BLaER1 treated with 17β-estradiol and CSF1 and Interleukin-3, amounts not matched to agents 10 nM and 100 nM (cell line): ENCODE data around the gene OTOA.
"Not testable (repeated sequence)": the region's sequence is repeated elsewhere in the genome, so short reads cannot be mapped to it uniquely, and the experiment has no call there.

Experiments
- H3K27ac ChIP-seq, 11 experiments: shearing (Covaris generic); formaldehyde crosslinking; 2 replicates each; pipeline ENCODE4 v1.8.1; 2022
- H3K27me3 ChIP-seq, 11 experiments: shearing (Covaris generic); formaldehyde crosslinking; 2 replicates each; pipeline ENCODE4 v1.8.1; 2022
- H3K36me3 ChIP-seq, 11 experiments: shearing (Covaris generic); formaldehyde crosslinking; 2 replicates each; pipeline ENCODE4 v1.8.1; 2022
- H3K4me1 ChIP-seq, 10 experiments: shearing (Covaris generic); formaldehyde crosslinking; 2 replicates each; pipeline ENCODE4 v1.8.1; 2022
- H3K4me2 ChIP-seq, 11 experiments: shearing (Covaris generic); formaldehyde crosslinking; 2 replicates each; pipeline ENCODE4 v1.8.1; 2022
- H3K4me3 ChIP-seq, 10 experiments: shearing (Covaris generic); formaldehyde crosslinking; 2 replicates each; pipeline ENCODE4 v1.8.1; 2022
- H3K9ac ChIP-seq, 11 experiments: shearing (Covaris generic); formaldehyde crosslinking; 2 replicates each; pipeline ENCODE4 v1.8.1; 2022
- H3K9me3 ChIP-seq, 11 experiments: shearing (Covaris generic); formaldehyde crosslinking; replicated peaks in 1 of 11; 2 replicates each; pipeline ENCODE4 v1.8.1; 2022
- H4K20me1 ChIP-seq, 11 experiments: shearing (Covaris generic); formaldehyde crosslinking; 2 replicates each; pipeline ENCODE4 v1.8.1; 2022
- Cebpa-rat ChIP-seq, 11 experiments: shearing (Covaris generic); IDR thresholded peaks; 2 replicates each; pipeline ENCODE4 v1.8.1; 2022

The OTOA gene

DNA sequence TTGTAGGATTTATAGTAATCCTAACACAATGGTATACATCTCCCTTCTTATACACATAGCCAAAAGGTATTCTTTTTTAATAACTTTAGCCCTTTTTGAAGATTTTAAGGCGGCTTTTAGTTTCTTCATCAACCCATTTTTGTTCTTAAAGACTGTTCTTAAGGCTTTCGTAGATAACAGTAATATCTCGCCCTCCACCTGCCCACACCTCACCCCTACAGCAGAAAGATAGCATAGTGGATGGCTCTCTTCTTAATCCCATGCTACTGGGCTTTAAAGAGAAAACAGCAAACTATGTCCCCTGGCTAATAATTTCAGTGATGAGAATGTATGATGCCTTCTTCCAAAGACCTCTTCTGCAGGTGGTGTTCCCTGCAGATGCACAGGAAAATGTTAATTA, 20.0 kb upstream of the OTOA start:
- peak overlapping the region; percentile 70 to 99 (median 88) for H3K4me2 ChIP-seq
- no peak for TF ChIP-seq Cebpa-rat (IDR thresholded peaks at IDR 0.05)
- H3K27me3 ChIP-seq = no peaks in the 10 kb centered on the region
- H3K27ac ChIP-seq = peak overlapping the region; percentile 13 to 93 (median 85); a peak in 19 of 22 replicates
- H3K9me3 ChIP-seq = peaks cover 0 to 7% (median 0%) of the 10 kb centered on the region in 11 experiments; a peak in 5 of 22 replicates
- peaks cover 3 to 81% (median 24%) of the 10 kb centered on the region in 11 experiments; a peak in 18 of 22 replicates for H4K20me1 ChIP-seq
- peaks cover 6 to 92% (median 80%) of the 10 kb centered on the region in 11 experiments; a peak in 21 of 22 replicates for H3K36me3 ChIP-seq
- peak overlapping the region in 6 of 10 experiments; percentile 2 to 58 (median 44); a peak in 10 of 20 replicates for H3K4me3 ChIP-seq
- peak overlapping the region in 7 of 11 experiments; percentile 14 to 76 (median 66); a peak in 12 of 22 replicates for H3K9ac ChIP-seq
- peaks cover 58 to 98% (median 96%) of the 10 kb centered on the region in 10 experiments for H3K4me1 ChIP-seq

DNA sequence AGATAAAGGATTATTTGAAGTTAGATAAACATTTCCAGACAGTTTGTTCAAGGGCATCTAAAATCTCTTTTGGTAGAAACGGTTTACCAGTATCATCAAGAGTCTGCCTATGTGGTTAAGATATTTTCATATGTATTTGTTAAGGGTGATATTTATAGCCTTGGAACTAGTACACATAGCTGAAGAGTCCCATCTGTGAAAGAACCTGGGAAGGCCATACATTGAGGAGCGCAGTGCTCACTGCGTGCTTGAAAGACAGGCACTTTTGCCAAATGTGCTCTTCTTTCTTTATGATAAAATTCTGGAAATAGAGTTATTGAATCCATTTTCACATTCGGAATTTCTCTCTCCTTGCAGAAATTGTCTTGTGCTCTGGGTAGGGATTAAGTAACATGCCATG, 19.1 kb upstream of the OTOA start:
- H3K27ac ChIP-seq = peak overlapping the region; percentile 57 to 93 (median 85)
- peaks cover 58 to 100% (median 97%) of the 10 kb centered on the region in 10 experiments for H3K4me1 ChIP-seq
- peaks cover 4 to 72% (median 15%) of the 10 kb centered on the region in 11 experiments; a peak in 16 of 22 replicates for H4K20me1 ChIP-seq
- H3K4me3 ChIP-seq = peak overlapping the region; percentile 35 to 58 (median 44); a peak in 18 of 20 replicates
- no peaks in the 10 kb centered on the region for H3K27me3 ChIP-seq
- no peak for TF ChIP-seq Cebpa-rat (IDR thresholded peaks at IDR 0.05)
- peak overlapping the region; percentile 70 to 99 (median 88) for H3K4me2 ChIP-seq
- peak overlapping the region; percentile 58 to 76 (median 69) for H3K9ac ChIP-seq
- H3K9me3 ChIP-seq = peaks cover 0 to 15% (median 0%) of the 10 kb centered on the region in 11 experiments; a peak in 7 of 22 replicates
- peaks cover 15 to 92% (median 80%) of the 10 kb centered on the region in 11 experiments; a peak in 21 of 22 replicates for H3K36me3 ChIP-seq

DNA sequence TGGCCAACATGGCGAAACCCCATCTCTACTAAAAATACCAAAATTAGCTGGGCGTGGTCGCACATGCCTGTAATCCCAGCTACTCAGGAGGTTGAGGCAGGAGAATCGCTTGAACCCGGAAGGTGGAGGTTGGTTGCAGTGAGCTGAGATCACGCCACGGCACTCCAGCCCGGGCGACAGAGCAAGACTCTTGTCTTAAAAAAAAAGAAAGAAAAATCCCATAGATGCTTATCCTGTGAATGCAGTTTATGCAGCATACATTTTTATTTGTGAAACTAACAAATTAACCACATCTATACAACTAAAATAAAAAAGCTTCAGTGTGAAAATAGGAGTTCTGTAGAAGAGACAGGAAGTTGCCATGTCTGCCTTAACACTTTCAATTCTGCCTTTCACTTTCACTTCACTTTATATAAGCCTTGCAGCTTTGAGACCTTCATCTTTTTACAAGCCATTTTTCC, 18.5 kb upstream of the OTOA start:
- Histone ChIP-seq H3K4me1 (peaks cover 64 to 100% (median 97%) of the 10 kb centered on the region in 10 experiments), H3K4me3 (peak overlapping the region; percentile 35 to 58 (median 44); a peak in 19 of 20 replicates), H3K36me3 (peaks cover 19 to 92% (median 79%) of the 10 kb centered on the region in 11 experiments; a peak in 21 of 22 replicates), H3K27me3 (no peaks in the 10 kb centered on the region), H4K20me1 (peaks cover 0 to 66% (median 9%) of the 10 kb centered on the region in 11 experiments; a peak in 15 of 22 replicates), H3K27ac (peak overlapping the region; percentile 57 to 93 (median 85)), H3K9me3 (peaks cover 0 to 21% (median 0%) of the 10 kb centered on the region in 11 experiments; a peak in 7 of 22 replicates), H3K4me2 (peak overlapping the region; percentile 70 to 99 (median 88)), H3K9ac (peak overlapping the region; percentile 58 to 76 (median 69); a peak in 21 of 22 replicates)
- TF ChIP-seq Cebpa-rat (IDR thresholded peaks at IDR 0.05) = no peak

DNA sequence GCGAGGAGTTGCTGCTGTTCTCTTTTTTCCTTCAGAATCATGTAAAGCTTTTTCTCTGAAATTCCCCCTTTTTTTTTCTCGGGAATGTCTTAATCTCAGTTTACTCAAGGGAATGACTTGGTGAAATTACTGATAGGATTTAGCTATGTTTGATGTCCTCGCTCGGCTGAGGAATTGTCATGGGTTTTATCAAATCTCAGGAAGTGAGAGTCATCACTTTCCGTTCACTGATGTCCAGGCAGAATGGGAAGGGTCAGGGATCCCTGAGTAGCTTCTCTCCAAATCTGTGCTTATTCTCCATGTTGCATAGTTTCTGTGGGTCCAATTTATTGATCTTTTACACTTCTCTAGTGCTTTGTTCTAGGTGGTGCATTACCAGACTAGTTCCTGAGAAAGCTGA, 17.7 kb upstream of the OTOA start:
- peak overlapping the region; percentile 70 to 99 (median 88) for H3K4me2 ChIP-seq
- no peak for TF ChIP-seq Cebpa-rat (IDR thresholded peaks at IDR 0.05)
- H3K9ac ChIP-seq = peak overlapping the region; percentile 58 to 76 (median 71); a peak in 21 of 22 replicates
- H3K9me3 ChIP-seq = peaks cover 0 to 25% (median 0%) of the 10 kb centered on the region in 11 experiments; a peak in 7 of 22 replicates
- H4K20me1 ChIP-seq = peaks cover 0 to 58% (median 6%) of the 10 kb centered on the region in 11 experiments; a peak in 12 of 22 replicates
- peaks cover 72 to 100% (median 95%) of the 10 kb centered on the region in 10 experiments for H3K4me1 ChIP-seq
- H3K27ac ChIP-seq = peak overlapping the region; percentile 67 to 93 (median 85)
- peak overlapping the region in 9 of 10 experiments; percentile 15 to 58 (median 44); a peak in 13 of 20 replicates for H3K4me3 ChIP-seq
- peaks cover 20 to 87% (median 77%) of the 10 kb centered on the region in 11 experiments; a peak in 21 of 22 replicates for H3K36me3 ChIP-seq
- H3K27me3 ChIP-seq = no peaks in the 10 kb centered on the region

DNA sequence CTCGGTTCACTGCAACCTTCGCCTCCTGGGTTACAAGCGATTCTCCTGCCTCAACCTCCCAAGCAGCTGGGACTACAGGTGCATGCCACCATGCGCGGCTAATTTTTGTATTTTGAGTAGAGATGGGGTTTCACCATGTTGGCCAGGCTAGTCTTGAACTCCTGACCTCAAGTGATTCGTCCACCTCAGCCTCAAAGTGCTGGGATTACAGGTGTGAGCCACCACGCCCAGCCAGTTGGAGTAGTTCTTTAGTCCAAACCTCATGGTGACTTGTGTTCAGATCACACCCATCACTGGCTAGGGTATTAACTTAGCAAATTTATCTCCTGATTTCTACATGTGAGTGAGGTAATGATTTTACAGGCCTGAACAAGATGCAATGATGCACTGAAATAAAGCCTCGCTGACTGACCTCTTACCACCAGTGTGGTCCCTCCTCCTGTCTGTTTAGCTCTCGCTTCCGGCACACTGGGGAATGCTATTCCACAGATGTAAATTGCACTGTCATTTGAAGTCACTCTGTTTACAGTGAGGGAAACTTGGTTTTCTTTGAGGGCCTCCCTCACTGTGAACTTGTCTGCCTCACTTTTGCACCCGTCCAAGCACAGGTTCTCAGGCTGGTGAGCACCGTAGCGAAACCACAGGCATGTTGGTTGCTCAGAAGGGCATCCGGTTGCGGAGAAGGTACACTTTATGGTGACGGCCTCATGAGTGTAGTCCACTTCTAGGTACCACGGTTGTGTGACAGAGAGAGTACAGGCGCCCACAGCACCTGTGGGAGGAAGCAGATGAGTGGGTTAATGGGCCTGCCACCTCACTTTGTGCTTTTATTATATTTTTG, 16.8 kb upstream of the OTOA start:
- Histone ChIP-seq H3K4me1 (peaks cover 80 to 100% (median 95%) of the 10 kb centered on the region in 10 experiments), H3K4me3 (peak overlapping the region in 7 of 10 experiments; percentile 15 to 58 (median 35); a peak in 8 of 20 replicates), H4K20me1 (peaks cover 0 to 49% (median 6%) of the 10 kb centered on the region in 11 experiments; a peak in 9 of 22 replicates), H3K27me3 (no peaks in the 10 kb centered on the region), H3K27ac (peak overlapping the region; percentile 67 to 93 (median 85)), H3K9me3 (peaks cover 0 to 28% (median 0%) of the 10 kb centered on the region in 11 experiments; a peak in 7 of 22 replicates), H3K4me2 (peak overlapping the region; percentile 70 to 99 (median 88)), H3K9ac (peak overlapping the region; percentile 32 to 76 (median 69); a peak in 20 of 22 replicates), H3K36me3 (peaks cover 17 to 87% (median 76%) of the 10 kb centered on the region in 11 experiments; a peak in 21 of 22 replicates)
- TF ChIP-seq Cebpa-rat (IDR thresholded peaks at IDR 0.05) = no peak

DNA sequence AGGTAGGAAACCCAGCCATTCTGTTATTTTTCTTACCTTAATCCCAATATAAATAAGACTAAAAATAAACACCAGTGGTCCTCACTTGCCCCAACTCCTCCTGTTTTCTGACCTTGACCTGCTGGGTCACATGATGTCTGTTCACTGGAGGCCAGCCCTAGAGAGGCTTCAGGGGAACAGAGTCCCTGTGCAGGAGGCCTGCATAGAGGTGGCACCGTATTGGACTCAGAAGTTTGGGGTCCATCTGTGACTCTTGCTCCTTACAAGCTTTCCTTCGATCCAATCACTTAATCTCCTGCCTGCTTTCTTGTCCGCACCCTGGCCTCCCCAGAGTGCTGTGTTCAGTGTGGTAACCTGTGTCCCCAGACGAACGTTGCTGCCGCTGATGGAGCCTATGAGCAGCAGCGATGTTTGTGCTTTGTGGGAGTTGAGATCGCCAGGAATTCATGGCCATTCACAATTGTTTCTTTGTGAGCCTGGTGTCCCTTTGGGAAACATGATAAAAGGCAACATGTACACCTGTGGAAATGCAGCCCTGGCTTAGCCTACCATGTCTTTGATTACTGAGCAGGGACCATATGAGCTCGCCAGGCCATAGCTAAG, 16.1 kb upstream of the OTOA start:
- H3K9ac ChIP-seq = peak overlapping the region; percentile 32 to 76 (median 69); a peak in 20 of 22 replicates
- H3K36me3 ChIP-seq = peaks cover 17 to 87% (median 70%) of the 10 kb centered on the region in 11 experiments; a peak in 21 of 22 replicates
- H3K4me2 ChIP-seq = peak overlapping the region; percentile 70 to 99 (median 88)
- peaks cover 0 to 42% (median 6%) of the 10 kb centered on the region in 11 experiments; a peak in 5 of 22 replicates for H4K20me1 ChIP-seq
- H3K4me3 ChIP-seq = peak overlapping the region in 5 of 10 experiments; percentile 18 to 58 (median 26); a peak in 4 of 20 replicates
- peaks cover 0 to 28% (median 0%) of the 10 kb centered on the region in 11 experiments; a peak in 7 of 22 replicates for H3K9me3 ChIP-seq
- no peak for TF ChIP-seq Cebpa-rat (IDR thresholded peaks at IDR 0.05)
- H3K27me3 ChIP-seq = no peaks in the 10 kb centered on the region
- H3K27ac ChIP-seq = peak overlapping the region; percentile 67 to 93 (median 85)
- peaks cover 86 to 100% (median 94%) of the 10 kb centered on the region in 10 experiments for H3K4me1 ChIP-seq

DNA sequence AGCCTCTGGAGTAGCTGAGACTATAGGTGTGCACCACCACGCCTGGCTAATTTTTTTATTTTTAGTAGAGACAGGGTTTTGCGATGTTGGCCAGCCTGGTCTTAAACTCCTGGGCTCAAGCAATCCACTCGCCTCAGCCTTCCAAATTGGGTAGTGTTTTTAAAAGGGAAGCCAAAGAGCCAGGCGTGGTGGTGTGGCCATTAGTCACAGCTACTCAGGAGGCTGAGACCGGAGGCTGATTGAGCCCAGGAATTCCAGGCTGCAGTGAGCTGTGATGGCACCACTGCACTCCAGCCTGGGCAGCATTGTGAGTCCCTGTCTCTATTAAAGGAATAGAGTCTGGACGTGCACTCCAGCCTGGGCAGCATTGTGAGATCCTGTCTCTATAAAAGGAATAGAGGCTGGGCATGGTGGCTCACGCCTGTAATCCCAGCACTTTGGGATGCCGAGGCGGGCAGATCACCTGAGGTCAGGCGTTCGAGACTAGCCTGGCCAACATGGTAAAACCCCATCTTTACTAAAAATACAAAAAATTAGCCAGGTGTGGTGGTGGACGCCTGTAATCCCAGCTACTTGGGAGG, 13.9 kb upstream of the OTOA start:
- peaks cover 75 to 100% (median 94%) of the 10 kb centered on the region in 10 experiments for H3K4me1 ChIP-seq
- H3K4me3 ChIP-seq = peak overlapping the region in 6 of 10 experiments; percentile 12 to 61 (median 32); a peak in 11 of 20 replicates
- H3K9me3 ChIP-seq = peaks cover 0 to 28% (median 0%) of the 10 kb centered on the region in 11 experiments; a peak in 7 of 22 replicates
- H3K36me3 ChIP-seq = peaks cover 26 to 87% (median 72%) of the 10 kb centered on the region in 11 experiments; a peak in 21 of 22 replicates
- not testable (repeated sequence) for H3K27me3 ChIP-seq
- peak overlapping the region; percentile 70 to 93 (median 86) for H3K27ac ChIP-seq
- peak overlapping the region in 10 of 11 experiments; percentile 45 to 82 (median 65); a peak in 17 of 22 replicates for H3K9ac ChIP-seq
- peak overlapping the region in 10 of 11 experiments; percentile 50 to 99 (median 87) for H3K4me2 ChIP-seq
- peaks cover 0 to 42% (median 13%) of the 10 kb centered on the region in 11 experiments; a peak in 10 of 22 replicates for H4K20me1 ChIP-seq
